GM12891 (cell line): ENCODE measurements around the gene POU2F3.

Experiments
- DNase-seq: peaks from one replicate; pipeline ENCODE4 v3.0.0; 2011; ENCODE audit warnings: low spot score; ENCODE audit not compliant: insufficient read length
- FAIRE-seq: peaks from 2 replicates; lab custom pipeline; 2011; peaks lifted over from hg19 to GRCh38; lab: Jason Lieb, UNC
- PAX5 ChIP-seq: IDR thresholded peaks from 2 replicates; pipeline ENCODE4 v1.6.1; 2011; ENCODE audit warnings: low read length, moderate library complexity, mild to moderate bottlenecking; ENCODE audit not compliant: insufficient read depth, severe bottlenecking
- POLR2A ChIP-seq: IDR thresholded peaks from 2 replicates; pipeline ENCODE4 v1.6.1; 2011; ENCODE audit warnings: low read depth, low read length, control low read depth
- POLR2AphosphoS5 ChIP-seq: IDR thresholded peaks from 2 replicates; pipeline ENCODE4 v1.6.1; 2011; ENCODE audit warnings: low read depth, low read length, control low read depth
- POU2F2 ChIP-seq: IDR thresholded peaks from 2 replicates; pipeline ENCODE4 v1.6.1; 2011; ENCODE audit warnings: low read depth, mild to moderate bottlenecking, control low read depth, low read length, moderate library complexity
- SPI1 ChIP-seq: IDR thresholded peaks from 2 replicates; pipeline ENCODE4 v1.6.1; 2011; ENCODE audit warnings: low read depth, low read length, control low read depth
- TAF1 ChIP-seq: IDR thresholded peaks from 2 replicates; pipeline ENCODE4 v1.6.1; 2011; ENCODE audit warnings: low read depth, low read length, control low read depth

Gene POU2F3

GRCh38 chr11:120209746-120210625, 30.0 kb upstream of the POU2F3 start:
- FAIRE-seq (no peak), DNase-seq (no peak)
- no peak for TF ChIP-seq TAF1
- no peak for TF ChIP-seq POU2F2
- TF ChIP-seq POLR2AphosphoS5: no peak
- TF ChIP-seq SPI1: no peak
- no peak for TF ChIP-seq PAX5
- no peak for TF ChIP-seq POLR2A

GRCh38 chr11:120210626-120211521, 29.1 kb upstream of the POU2F3 start, which contains the start of gene OAF:
Gene OAF, plus strand, starts transcription at chr11:120211032. Its CDS starts 248 bp downstream, at chr11:120211280.
- FAIRE-seq (peak; percentile 68), DNase-seq (peak; percentile 89)
- TF ChIP-seq POU2F2: no peak
- TF ChIP-seq PAX5: no peak
- no peak for TF ChIP-seq SPI1
- TF ChIP-seq POLR2A: no peak
- TF ChIP-seq POLR2AphosphoS5: no peak
- no peak for TF ChIP-seq TAF1

GRCh38 chr11:120211522-120212258, 28.2 kb upstream of the POU2F3 start:
- DNase-seq (no peak), FAIRE-seq (no peak)
- TF ChIP-seq POU2F2 (no peak), TAF1 (no peak), POLR2A (no peak), POLR2AphosphoS5 (no peak), SPI1 (no peak), PAX5 (no peak)

GRCh38 chr11:120212259-120212878, 27.6 kb upstream of the POU2F3 start:
- FAIRE-seq (no peak), DNase-seq (no peak)
- TF ChIP-seq SPI1: no peak
- TF ChIP-seq POLR2AphosphoS5: no peak
- TF ChIP-seq POLR2A: no peak
- TF ChIP-seq POU2F2: no peak
- no peak for TF ChIP-seq PAX5
- no peak for TF ChIP-seq TAF1

GRCh38 chr11:120212926-120213325, 27.0 kb upstream of the POU2F3 start:
- no peak for TF ChIP-seq PAX5
- TF ChIP-seq POU2F2: no peak
- TF ChIP-seq SPI1: no peak
- no peak for TF ChIP-seq POLR2A
- no peak for TF ChIP-seq POLR2AphosphoS5
- TF ChIP-seq TAF1: no peak
- no peak for FAIRE-seq
- DNase-seq: no peak

- TF ChIP-seq POLR2AphosphoS5 (no peak), POU2F2 (no peak), POLR2A (no peak), PAX5 (no peak), TAF1 (no peak), SPI1 (no peak)
- no peak for FAIRE-seq
Measured at GRCh38 chr11:120214581-120214980, 25.4 kb upstream of the POU2F3 start.

GRCh38 chr11:120215634-120216033, 24.3 kb upstream of the POU2F3 start:
- FAIRE-seq (no peak), DNase-seq (no peak)

More at GRCh38 chr11:120214581-120214980, 25.4 kb upstream of the POU2F3 start:
- no peak for DNase-seq

GRCh38 chr11:120216426-120217102, 23.4 kb upstream of the POU2F3 start:
- FAIRE-seq: no peak
- DNase-seq: no peak
- TF ChIP-seq TAF1: no peak
- no peak for TF ChIP-seq POLR2AphosphoS5
- TF ChIP-seq PAX5: no peak
- no peak for TF ChIP-seq POLR2A

More at GRCh38 chr11:120215634-120216033, 24.3 kb upstream of the POU2F3 start:
- TF ChIP-seq POLR2A: no peak
- no peak for TF ChIP-seq PAX5
- no peak for TF ChIP-seq POLR2AphosphoS5
- TF ChIP-seq TAF1: no peak
- no peak for TF ChIP-seq POU2F2
- TF ChIP-seq SPI1: no peak
